DND-41 (cell line): ENCODE data around the gene SSR2.

Experiments
- ATAC-seq: fragments of 200-7000 bp; cut with Tn5 transposase; 3 replicates; pipeline ENCODE4 v1.9.1; 2021; ENCODE audit warnings: low read depth; ENCODE audit not compliant: insufficient read depth
- DNase-seq: peaks from one replicate; pipeline ENCODE4 v3.0.0-alpha.2; 2020
- H2AFZ ChIP-seq: 2 replicates; pipeline ENCODE4 v1.6.0; 2012; ENCODE audit warnings: low read depth, low read length
- H3K27ac ChIP-seq: 2 replicates; pipeline ENCODE4 v1.5.1; 2012; ENCODE audit warnings: low read length, inconsistent platforms
- H3K27me3 ChIP-seq: fragments of 200-600 bp; sonication (generic); 2 replicates; pipeline ENCODE4 v1.6.0; 2012; ENCODE audit warnings: low read length, mild to moderate bottlenecking, inconsistent platforms; ENCODE audit not compliant: insufficient read depth, poor library complexity
- H3K36me3 ChIP-seq: 2 replicates; pipeline ENCODE4 v1.5.1; 2012; ENCODE audit warnings: low read length, inconsistent platforms; ENCODE audit not compliant: insufficient read depth
- H3K4me1 ChIP-seq: 2 replicates; pipeline ENCODE4 v1.5.1; 2012; ENCODE audit warnings: mild to moderate bottlenecking, low read length; ENCODE audit not compliant: insufficient read depth
- H3K4me2 ChIP-seq: 2 replicates; pipeline ENCODE4 v1.6.0; 2012; ENCODE audit warnings: mild to moderate bottlenecking, moderate library complexity, low read length, inconsistent platforms; ENCODE audit not compliant: insufficient read depth
- H3K4me3 ChIP-seq, 2 experiments: fragments of 200-600 bp in 1 of 2; shearing (Covaris generic) in 1 of 2; 2 replicates each; pipeline ENCODE4 v1.5.1; 2012 to 2016; ENCODE audit warnings: inconsistent platforms in 2 of 2, low read length in 2 of 2, mild to moderate bottlenecking in 2 of 2, low read depth in 1 of 2, moderate library complexity in 1 of 2
- H3K79me2 ChIP-seq: 2 replicates; pipeline ENCODE4 v1.6.0; 2012; ENCODE audit warnings: low read length, inconsistent platforms; ENCODE audit not compliant: insufficient read depth
- H3K9ac ChIP-seq: 2 replicates; pipeline ENCODE4 v1.6.0; 2012; ENCODE audit warnings: low read depth, mild to moderate bottlenecking, inconsistent platforms, low read length, moderate library complexity
- H3K9me3 ChIP-seq: 2 replicates; pipeline ENCODE4 v1.5.1; 2012; ENCODE audit warnings: low read length, moderate library complexity, mild to moderate bottlenecking, inconsistent platforms; ENCODE audit not compliant: insufficient read depth, severe bottlenecking
- H4K20me1 ChIP-seq: 2 replicates; pipeline ENCODE4 v1.6.0; 2012; ENCODE audit warnings: low read length; ENCODE audit not compliant: insufficient read depth
- CTCF ChIP-seq: IDR thresholded peaks from 2 replicates; pipeline ENCODE4 v1.5.1; 2012; ENCODE audit warnings: borderline replicate concordance, low read length, moderate library complexity, mild to moderate bottlenecking; ENCODE audit not compliant: poor library complexity, severe bottlenecking; ENCODE audit errors: extremely low read depth
- EZH2 ChIP-seq: IDR thresholded peaks from 3 replicates; pipeline ENCODE4 v1.6.1; 2012; ENCODE audit warnings: borderline replicate concordance, low read depth, mild to moderate bottlenecking, moderate library complexity, low read length, inconsistent platforms; ENCODE audit not compliant: severe bottlenecking

The SSR2 gene

DNA sequence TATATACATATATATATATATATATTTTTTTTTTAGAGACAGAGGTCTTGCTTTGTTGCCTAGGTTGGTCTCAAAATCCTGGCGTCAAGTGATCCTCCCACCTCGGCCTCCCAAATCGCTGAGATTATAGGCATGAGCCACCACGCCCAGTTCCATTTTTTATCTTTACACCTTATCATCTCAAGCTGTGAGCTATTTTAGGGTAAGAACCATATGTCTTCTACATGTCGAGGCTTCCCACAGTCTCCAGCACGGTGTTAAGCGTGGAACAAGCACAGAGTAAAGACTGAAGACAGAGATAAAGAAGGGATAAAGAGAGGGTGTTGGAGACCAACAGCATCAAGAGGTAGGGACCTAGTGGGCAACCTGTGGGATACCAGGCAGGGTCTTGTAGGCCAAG lies 56.6 kb downstream of the SSR2 start:
- DNase-seq (no peak), ATAC-seq (no peak)
- TF ChIP-seq CTCF (no peak), EZH2 (no peak)
- Histone ChIP-seq H3K27me3 (no peaks in the 10 kb centered on the region), H3K79me2 (peaks cover 39% of the 10 kb centered on the region), H2AFZ (no peak overlapping the region), H3K4me2 (no peak overlapping the region), H3K4me3 (no peak overlapping the region), H3K36me3 (peaks cover 94% of the 10 kb centered on the region), H4K20me1 (peaks cover 58% of the 10 kb centered on the region), H3K9me3 (no peaks in the 10 kb centered on the region), H3K4me1 (no peaks in the 10 kb centered on the region), H3K27ac (no peak overlapping the region), H3K9ac (no peak overlapping the region)

DNA sequence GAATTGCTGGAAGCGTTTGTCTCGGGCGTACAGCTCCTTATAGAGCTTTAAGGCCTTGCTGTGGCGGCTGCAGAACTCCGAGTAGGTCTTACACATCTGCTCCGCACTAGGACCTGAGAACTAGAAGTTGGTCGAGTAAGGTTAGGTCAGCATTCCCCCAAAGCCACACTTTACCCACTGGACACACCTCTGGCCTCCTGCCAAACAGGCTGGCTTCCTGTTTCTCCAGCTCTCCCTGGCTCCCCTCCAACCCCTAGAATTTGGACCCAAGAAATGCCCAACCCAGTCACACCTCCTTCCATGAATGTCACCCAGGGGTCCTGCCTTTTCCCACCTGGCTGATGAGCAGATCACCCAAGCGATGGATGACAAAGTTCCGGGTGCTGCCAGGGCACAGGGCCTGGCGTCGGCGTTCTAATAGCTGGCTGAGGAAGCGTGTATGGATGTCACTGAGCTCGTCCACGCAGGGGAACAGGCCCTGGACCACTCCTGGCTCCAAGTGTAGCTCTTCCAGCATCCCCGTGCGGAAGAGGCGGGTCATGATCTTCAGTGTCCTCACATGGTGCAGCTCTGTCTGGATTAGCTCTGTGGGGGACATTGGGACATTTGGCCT lies 58.0 kb downstream of the SSR2 start:
- Histone ChIP-seq H3K9me3 (no peaks in the 10 kb centered on the region), H3K27me3 (no peaks in the 10 kb centered on the region), H3K36me3 (peaks cover 91% of the 10 kb centered on the region), H3K4me2 (no peak overlapping the region), H4K20me1 (peaks cover 43% of the 10 kb centered on the region), H3K27ac (no peak overlapping the region), H3K4me1 (no peaks in the 10 kb centered on the region), H3K9ac (no peak overlapping the region), H2AFZ (no peak overlapping the region), H3K79me2 (peaks cover 24% of the 10 kb centered on the region), H3K4me3 (no peak overlapping the region)
- no peak for ATAC-seq
- TF ChIP-seq EZH2 (no peak), CTCF (no peak)
- no peak for DNase-seq

DNA sequence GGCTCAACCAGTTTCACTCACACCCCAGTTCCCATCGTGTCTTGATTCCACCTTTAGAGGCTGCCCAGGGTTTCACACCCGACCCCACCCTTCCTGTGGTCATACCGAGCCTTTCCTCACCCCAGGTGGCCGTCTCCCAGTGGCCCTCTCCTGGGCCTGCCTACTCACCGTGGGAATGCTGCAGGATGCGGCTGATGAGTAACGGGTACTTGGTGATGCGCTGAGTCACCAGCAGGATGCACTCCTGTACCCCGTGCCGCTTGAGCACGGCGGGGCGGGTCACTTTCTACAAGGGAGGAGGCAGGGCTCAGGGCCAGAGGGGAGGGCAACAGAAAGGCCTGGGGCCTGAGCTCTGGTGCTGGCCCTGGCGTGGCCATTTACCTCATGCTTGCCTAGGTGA lies 58.8 kb downstream of the SSR2 start:
- Histone ChIP-seq H2AFZ (no peak overlapping the region), H3K4me1 (no peaks in the 10 kb centered on the region), H3K9ac (no peak overlapping the region), H3K36me3 (peaks cover 91% of the 10 kb centered on the region), H3K27ac (no peak overlapping the region), H3K79me2 (peaks cover 17% of the 10 kb centered on the region), H4K20me1 (peaks cover 36% of the 10 kb centered on the region), H3K4me2 (no peak overlapping the region), H3K4me3 (no peak overlapping the region), H3K27me3 (no peaks in the 10 kb centered on the region), H3K9me3 (no peaks in the 10 kb centered on the region)
- DNase-seq (no peak), ATAC-seq (peak; percentile 37; the same call in 1 of the 3 replicates)
- TF ChIP-seq CTCF (peak; percentile 16), EZH2 (no peak)
